ENCODE data around the gene DCLK1.

DCLK1 gene

DNA sequence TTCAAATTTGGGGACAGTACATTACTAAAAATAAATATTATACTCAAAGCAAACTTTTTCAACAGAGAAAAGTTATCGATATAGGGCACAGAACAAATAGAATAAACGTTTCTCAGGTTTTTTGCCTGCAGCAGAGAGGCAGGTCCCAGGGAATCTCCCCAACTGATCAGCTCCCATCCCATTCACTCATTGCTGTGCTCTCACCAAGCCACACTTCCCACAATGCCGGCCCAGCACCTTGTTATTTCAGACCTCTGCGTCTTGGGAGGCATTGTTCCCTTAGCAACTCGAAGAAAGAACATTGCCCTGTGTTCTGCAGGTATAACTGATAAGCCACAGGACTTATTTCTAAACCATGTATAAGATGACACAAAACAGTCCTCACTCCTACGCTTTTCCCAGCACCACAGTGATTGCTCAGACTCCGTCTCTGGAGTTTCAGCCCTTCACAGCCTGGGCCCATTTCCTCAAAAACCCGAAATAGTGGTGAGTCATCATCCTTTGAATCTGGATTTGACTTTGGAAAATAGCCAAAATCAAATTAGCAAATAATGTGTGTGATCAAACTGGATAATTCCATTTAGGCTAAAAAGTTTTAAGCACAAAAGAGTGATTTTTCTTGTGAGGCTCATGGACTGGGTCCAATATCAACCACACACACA is 100.4 kb downstream of the DCLK1 start:
- no peaks in the 10 kb centered on the region for H3K9me2 ChIP-seq (replicated peaks; ENCODE audit: low read depth, low read length)
- no peak overlapping the region for H2AFZ ChIP-seq (ENCODE audit: low read length)
- H3F3A ChIP-seq (ENCODE audit: low read depth), result no peaks in the 10 kb centered on the region
- H3K36me3 ChIP-seq (ENCODE audit: insufficient read depth, low read length), result no peaks in the 10 kb centered on the region
- H3K79me2 ChIP-seq (ENCODE audit: insufficient read depth, low read length), result no peaks in the 10 kb centered on the region
- no peaks in the 10 kb centered on the region for H3K9me3 ChIP-seq (ENCODE audit: insufficient read depth, low read depth, low read length)
- H3K4me2 ChIP-seq (ENCODE audit: low read depth, low read length, poor library complexity, severe bottlenecking), result no peak overlapping the region
- no peak overlapping the region for H3K4me3 ChIP-seq (ENCODE audit: low read length, poor library complexity, severe bottlenecking)
- no peak for TF ChIP-seq EZH2phosphoT487 (IDR thresholded peaks at IDR 0.05; ENCODE audit: borderline replicate concordance)
- no peak for TF ChIP-seq CTCF (conservative IDR thresholded peaks at IDR 0.05; ENCODE audit: low read length)
- no peaks in the 10 kb centered on the region for H4K20me1 ChIP-seq (ENCODE audit: insufficient read depth, low read length, poor library complexity, severe bottlenecking)
- H3K4me1 ChIP-seq (ENCODE audit: insufficient read depth, low read length, poor library complexity, severe bottlenecking), result no peaks in the 10 kb centered on the region
- H3K9ac ChIP-seq (ENCODE audit: low read depth, low read length, poor library complexity, severe bottlenecking), result no peak overlapping the region
- no peaks in the 10 kb centered on the region for H3K27me3 ChIP-seq (ENCODE audit: insufficient read depth, low read length, poor library complexity, severe bottlenecking)

DNA sequence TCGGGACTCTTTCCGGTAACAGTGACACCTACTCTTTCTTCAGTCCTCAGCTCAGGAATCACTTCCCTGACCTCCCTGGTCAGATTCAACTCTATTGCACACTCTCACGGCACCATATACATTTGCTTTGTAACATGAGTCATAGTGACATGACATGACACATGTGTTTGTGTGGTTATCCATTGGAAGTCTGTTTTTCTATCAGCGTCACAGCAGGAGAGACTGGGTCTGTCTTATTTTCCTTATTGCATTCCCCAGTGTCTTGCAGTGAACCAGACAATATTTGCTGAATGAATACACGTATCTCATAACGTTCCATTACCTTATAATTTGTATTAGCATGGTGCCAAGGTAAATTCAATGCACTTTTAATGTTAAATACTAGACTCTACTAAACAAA is 102.0 kb downstream of the DCLK1 start:
- Histone ChIP-seq H3K36me3 (ENCODE audit: insufficient read depth, low read length) (no peaks in the 10 kb centered on the region), H3K4me3 (ENCODE audit: low read length, poor library complexity, severe bottlenecking) (no peak overlapping the region), H3K4me1 (ENCODE audit: insufficient read depth, low read length, poor library complexity, severe bottlenecking) (no peaks in the 10 kb centered on the region), H2AFZ (ENCODE audit: low read length) (no peak overlapping the region), H3K4me2 (ENCODE audit: low read depth, low read length, poor library complexity, severe bottlenecking) (no peak overlapping the region), H3K9me2 (replicated peaks; ENCODE audit: low read depth, low read length) (no peaks in the 10 kb centered on the region), H3K79me2 (ENCODE audit: insufficient read depth, low read length) (no peaks in the 10 kb centered on the region), H3F3A (ENCODE audit: low read depth) (no peaks in the 10 kb centered on the region), H3K9me3 (ENCODE audit: insufficient read depth, low read depth, low read length) (no peaks in the 10 kb centered on the region), H4K20me1 (ENCODE audit: insufficient read depth, low read length, poor library complexity, severe bottlenecking) (no peaks in the 10 kb centered on the region), H3K9ac (ENCODE audit: low read depth, low read length, poor library complexity, severe bottlenecking) (no peak overlapping the region), H3K27me3 (ENCODE audit: insufficient read depth, low read length, poor library complexity, severe bottlenecking) (no peaks in the 10 kb centered on the region)
- TF ChIP-seq EZH2phosphoT487 (IDR thresholded peaks at IDR 0.05; ENCODE audit: borderline replicate concordance) (no peak), CTCF (conservative IDR thresholded peaks at IDR 0.05; ENCODE audit: low read length) (no peak)

- Histone ChIP-seq H3K4me2 (ENCODE audit: low read depth, low read length, poor library complexity, severe bottlenecking) (no peak overlapping the region), H3K9me2 (replicated peaks; ENCODE audit: low read depth, low read length) (no peaks in the 10 kb centered on the region), H3K4me1 (ENCODE audit: insufficient read depth, low read length, poor library complexity, severe bottlenecking) (no peaks in the 10 kb centered on the region), H3F3A (ENCODE audit: low read depth) (no peaks in the 10 kb centered on the region), H2AFZ (ENCODE audit: low read length) (no peak overlapping the region), H3K27me3 (ENCODE audit: insufficient read depth, low read length, poor library complexity, severe bottlenecking) (no peaks in the 10 kb centered on the region), H3K4me3 (ENCODE audit: low read length, poor library complexity, severe bottlenecking) (no peak overlapping the region), H3K9me3 (ENCODE audit: insufficient read depth, low read depth, low read length) (no peaks in the 10 kb centered on the region), H4K20me1 (ENCODE audit: insufficient read depth, low read length, poor library complexity, severe bottlenecking) (no peaks in the 10 kb centered on the region), H3K79me2 (ENCODE audit: insufficient read depth, low read length) (no peaks in the 10 kb centered on the region), H3K9ac (ENCODE audit: low read depth, low read length, poor library complexity, severe bottlenecking) (no peak overlapping the region), H3K36me3 (ENCODE audit: insufficient read depth, low read length) (no peaks in the 10 kb centered on the region)
- no peak for TF ChIP-seq EZH2phosphoT487 (IDR thresholded peaks at IDR 0.05; ENCODE audit: borderline replicate concordance)
- no peak for TF ChIP-seq CTCF (conservative IDR thresholded peaks at IDR 0.05; ENCODE audit: low read length)
Observed at GRCh38 chr13:36028359-36029025, 102.7 kb downstream of the DCLK1 start.

Measured in Loucy (cell line).